HG02981 (cell line): ENCODE results near the gene HDAC1.

Experiments
- ATAC-seq: cut with Tn5 transposase; IDR thresholded peaks from one replicate; pipeline ENCODE4 v1.9.1; 2021; ENCODE audit warnings: mild to moderate bottlenecking, moderate library complexity; ENCODE audit not compliant: unreplicated experiment

The HDAC1 gene

DNA sequence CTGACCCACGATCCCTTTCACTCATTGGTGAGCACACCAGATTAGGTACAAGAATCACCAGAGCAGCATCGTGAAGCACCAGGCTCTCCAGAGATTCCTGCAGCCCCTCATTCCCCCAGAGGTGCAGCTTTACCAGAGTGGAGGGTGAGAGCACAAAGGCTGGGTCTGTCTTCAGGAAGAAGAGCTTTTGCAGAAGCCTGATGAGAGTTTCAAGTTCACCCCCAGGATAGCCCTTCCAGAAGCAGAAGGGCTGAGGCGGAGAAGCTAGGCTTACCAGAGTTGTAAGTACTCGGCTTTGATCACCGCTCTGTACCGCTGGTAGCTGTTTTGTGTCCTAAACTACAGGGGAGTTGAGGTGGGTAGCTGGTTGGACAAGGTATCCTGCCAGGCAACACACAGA is 73.6 kb downstream of the HDAC1 start:
- no peak for ATAC-seq

DNA sequence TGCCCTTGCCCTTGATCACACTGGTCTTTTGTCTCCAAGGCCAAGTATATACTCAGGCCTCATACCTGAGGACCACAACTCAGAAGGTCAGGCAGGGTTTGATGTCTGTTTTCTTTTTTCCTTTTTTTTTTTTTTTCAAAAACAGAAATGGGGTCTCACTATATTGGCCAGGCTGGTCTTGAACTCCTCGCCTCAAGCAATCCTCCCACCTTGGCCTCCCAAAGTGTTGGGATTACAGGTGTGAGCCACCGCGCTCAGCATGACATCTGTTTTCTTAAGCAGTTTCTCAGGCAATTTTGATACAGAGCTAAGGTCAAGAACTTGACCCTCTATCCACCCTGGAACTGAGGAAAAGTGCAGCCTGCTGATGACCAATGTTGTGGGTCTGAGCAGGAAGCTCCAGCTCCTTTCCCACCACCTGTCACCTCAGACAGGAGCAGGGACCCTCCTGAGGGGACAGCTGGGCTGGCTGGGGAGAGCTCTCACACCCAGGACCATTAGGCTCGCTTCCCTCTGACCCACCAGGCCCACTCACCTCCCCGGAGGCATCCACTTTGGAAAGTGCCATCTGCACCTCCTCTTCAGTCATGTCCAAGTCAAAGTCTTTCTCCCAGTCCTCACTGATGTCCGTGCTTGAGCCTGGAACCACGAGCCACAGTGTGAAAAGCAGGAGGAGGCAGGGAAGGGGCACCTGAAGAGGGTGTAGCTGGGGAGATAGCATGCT is 76.2 kb downstream of the HDAC1 start:
- ATAC-seq: no peak

DNA sequence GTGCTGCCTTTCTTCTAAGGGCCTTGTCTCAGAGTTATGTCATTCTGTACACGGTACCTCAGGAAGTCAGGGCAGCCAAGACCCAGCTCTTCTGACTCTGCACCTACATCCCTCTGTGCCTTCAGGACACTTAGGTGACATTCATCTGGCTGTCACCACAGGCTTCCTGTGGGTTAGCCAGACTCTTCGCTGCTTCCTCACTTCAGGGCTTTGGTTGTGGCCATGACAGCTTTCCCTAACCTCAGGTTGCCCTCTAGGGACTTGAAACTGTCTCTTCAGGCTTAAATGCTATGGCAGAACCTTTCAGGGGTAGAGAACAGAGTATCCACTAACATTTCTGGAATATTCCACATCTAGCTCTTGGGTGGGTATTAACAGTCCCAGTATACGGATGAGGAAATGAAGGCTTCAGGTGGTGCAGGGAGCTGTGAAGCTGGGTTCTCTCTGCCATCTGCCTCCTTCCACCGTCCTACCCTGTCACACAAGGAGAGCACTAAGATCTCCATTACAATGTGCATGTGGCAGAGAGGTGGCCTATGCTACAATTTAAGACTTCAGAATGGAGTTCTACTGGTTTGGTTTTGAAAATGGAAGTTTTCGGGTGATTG is 80.4 kb downstream of the HDAC1 start:
- no peak for ATAC-seq

DNA sequence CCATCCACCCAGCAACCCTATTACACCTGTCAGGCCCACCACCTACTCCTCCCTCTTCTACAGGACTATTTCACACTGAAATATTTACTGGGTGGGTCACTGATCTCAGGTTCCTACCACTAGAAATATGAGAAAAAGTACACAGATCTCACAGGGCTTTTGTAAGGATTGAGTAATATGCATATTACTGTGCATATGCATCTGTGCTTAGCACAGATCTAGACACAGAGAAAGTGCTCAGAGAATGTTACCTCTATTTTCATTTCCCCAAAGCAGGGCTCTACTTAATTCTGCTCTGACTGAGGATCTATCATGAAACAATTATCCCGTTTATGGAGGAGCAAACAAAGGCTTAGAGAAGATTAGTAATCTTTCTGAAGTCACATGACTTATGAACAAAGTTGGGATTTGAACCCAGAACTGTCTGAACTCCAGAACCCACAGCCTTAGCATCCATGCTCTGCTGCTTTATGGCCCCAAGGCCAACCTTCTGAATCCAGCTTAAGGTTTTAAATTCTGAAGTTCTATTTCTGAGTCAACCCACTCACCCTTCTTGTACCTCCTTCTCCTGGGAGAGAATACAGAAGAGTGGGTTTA is 82.2 kb downstream of the HDAC1 start:
- no peak for ATAC-seq

DNA sequence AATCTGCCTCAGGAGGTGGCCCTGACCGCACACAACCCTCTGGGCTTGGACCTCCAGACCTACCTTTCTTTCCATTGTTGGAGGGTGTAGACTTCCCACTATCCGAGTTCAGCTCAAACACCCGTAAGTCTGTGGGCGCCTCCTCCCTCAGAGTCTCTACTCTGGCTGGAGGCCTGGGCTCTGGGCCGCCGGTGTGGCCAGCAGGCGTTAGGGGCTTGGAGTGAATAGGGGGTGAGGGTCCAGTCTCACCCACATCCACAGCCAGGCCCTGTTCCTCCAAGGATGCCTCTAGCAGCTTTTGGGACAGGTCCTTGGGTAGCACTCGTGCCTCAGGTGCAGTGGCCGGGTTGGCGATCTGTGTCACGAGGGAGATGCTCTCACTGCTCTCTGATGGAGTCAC is 84.3 kb downstream of the HDAC1 start:
- ATAC-seq: no peak

DNA sequence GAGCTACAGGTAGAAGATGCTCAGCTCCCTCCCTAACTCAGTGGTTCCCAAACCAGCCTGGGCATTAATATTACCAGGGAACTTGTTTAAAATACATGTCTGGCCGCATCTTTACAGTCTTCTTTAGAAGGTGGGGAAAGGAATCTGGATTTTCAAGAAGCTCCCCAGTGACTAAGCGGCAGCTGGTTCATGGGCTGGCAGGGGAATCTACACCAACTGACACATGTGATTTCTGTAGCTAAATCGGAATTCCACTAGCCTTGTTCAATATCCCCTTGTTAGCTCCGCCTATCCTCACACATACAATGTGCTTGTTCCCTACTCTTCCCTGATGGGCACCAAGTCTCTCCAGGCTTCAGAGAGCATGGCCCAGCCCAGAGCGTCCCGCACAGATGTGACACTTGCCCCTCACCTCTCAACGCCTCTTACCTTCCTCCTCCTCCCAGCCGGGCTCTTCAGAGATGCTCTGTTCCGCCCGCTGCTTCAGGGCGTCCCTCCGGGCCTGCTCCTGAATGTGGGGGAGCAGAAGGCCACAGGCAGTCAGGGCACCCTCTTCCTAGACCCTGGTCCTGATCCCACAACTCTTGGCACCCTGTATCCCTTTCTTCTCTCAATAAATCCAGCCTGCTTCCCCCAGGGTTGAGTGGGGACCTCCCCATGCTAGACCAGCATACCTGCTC is 85.8 kb downstream of the HDAC1 start:
- no peak for ATAC-seq

DNA sequence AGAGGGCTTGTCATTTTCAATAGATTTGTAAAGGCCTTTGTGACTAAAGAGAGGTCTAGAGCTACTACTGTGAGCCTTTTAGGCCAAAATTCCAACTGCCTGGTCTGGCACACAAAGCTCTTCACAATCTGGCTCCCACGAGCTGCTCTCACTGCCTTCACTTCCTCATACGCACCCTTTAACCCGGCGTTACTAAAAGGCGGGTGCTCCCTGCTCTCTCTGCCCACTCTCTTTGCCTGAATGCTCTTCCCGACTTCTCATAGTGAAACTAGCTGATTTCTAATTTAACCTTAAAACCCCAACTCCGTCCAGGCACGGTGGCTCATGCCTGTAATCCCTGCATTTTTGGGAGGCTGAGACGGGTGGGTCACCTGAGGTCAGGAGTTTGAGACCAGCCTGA is 88.2 kb downstream of the HDAC1 start:
- no peak for ATAC-seq
